Raji (cell line): Measurements from ENCODE around the gene PCDHGA4.

Experiments used
- POLR2A ChIP-seq: IDR thresholded peaks from 2 replicates; pipeline ENCODE4 v1.6.1; 2011; ENCODE audit warnings: low read depth, low read length, control low read depth; ENCODE audit not compliant: insufficient read depth

Gene PCDHGA4

DNA sequence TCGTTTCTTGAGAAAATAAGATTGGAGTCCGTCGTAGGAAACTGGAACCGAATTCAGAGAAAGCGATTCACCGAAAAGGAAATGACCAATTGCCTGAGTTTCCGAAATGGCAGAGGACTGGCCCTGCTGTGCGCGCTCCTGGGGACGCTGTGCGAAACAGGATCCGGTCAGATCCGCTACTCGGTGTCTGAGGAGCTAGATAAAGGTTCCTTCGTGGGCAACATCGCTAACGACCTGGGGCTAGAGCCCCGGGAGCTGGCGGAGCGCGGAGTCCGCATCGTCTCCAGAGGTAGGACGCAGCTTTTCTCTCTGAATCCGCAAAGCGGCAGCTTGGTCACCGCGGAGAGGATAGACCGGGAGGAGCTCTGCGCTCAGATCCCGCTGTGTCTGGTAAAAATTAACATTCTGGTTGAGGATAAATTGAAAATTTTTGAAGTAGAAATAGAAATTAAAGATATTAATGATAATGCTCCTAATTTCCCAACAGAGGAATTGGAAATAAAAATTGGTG lies 10.8 kb upstream of the PCDHGA4 start:
- TF ChIP-seq POLR2A, result no peak

DNA sequence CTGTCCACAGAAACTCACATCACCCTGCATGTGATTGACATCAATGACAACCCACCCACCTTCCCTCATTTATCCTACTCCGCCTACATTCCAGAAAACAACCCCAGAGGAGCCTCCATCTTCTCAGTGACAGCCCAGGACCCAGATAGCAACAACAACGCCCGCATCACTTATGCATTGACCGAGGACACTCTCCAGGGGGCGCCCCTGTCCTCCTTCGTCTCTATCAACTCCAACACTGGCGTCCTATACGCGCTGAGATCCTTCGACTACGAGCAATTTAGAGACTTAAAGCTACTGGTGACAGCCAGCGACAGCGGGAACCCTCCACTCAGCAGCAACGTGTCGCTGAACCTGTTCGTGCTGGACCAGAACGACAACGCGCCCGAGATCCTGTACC lies 9.5 kb upstream of the PCDHGA4 start:
- no peak for TF ChIP-seq POLR2A

DNA sequence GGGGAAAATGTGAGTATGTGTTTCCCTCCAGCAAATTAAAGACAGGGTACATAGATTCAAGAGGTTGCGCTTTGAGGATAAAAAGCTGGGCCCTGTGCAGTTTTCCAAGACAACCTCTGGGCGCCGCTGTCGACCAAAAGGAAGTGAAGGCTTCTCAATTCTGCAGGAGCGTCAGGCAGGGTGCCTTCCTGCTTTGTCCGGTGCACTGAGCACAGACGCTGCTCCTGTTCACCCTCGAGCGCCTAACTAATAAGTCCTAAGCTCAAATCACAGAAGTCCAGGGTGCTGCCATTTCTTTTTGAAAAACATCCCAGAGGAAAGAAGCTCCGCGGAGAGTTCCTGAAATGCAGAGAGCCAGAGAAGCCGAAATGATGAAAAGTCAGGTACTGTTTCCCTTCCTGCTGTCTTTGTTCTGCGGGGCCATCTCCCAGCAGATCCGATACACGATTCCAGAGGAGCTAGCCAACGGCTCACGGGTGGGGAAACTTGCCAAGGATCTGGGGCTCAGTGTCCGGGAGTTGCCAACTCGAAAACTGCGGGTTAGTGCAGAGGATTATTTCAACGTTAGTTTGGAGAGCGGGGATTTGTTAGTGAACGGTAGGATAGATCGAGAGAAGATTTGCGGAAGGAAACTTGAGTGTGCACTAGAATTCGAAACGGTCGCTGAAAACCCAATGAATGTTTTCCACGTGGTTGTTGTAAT lies 4.8 kb upstream of the PCDHGA4 start, which contains the start of gene PCDHGB1:
PCDHGB1 (plus strand) TSS at position 183 of the 703 bp plus-strand sequence; CDS start at position 345, 162 bp downstream.
- peak; percentile 47; the same call in 1 of the 2 replicates for TF ChIP-seq POLR2A

DNA sequence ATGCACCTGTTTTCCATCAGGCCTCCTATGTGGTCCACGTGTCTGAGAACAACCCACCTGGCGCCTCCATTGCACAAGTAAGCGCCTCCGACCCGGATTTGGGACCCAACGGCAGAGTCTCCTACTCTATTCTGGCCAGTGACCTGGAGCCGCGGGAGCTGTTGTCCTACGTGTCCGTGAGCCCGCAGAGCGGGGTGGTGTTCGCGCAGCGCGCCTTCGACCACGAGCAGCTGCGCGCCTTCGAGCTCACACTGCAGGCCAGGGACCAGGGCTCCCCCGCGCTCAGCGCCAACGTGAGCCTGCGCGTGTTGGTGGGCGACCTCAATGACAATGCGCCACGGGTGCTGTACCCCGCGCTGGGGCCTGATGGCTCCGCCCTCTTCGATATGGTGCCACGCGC lies 3.2 kb upstream of the PCDHGA4 start:
- no peak for TF ChIP-seq POLR2A

DNA sequence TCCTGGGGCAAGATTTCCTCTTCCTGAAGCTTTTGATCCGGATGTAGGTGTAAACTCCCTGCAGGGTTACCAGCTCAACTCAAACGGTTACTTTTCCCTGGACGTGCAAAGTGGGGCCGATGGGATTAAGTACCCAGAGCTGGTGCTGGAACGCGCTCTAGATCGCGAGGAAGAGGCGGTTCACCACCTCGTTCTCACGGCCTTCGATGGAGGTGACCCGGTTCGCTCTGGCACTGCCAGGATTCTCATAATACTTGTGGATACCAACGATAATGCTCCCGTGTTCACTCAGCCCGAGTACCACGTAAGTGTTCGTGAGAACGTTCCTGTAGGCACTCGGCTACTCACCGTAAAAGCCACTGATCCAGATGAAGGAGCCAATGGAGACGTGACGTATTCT lies 820 bp downstream of the PCDHGA4 start:
- no peak for TF ChIP-seq POLR2A

DNA sequence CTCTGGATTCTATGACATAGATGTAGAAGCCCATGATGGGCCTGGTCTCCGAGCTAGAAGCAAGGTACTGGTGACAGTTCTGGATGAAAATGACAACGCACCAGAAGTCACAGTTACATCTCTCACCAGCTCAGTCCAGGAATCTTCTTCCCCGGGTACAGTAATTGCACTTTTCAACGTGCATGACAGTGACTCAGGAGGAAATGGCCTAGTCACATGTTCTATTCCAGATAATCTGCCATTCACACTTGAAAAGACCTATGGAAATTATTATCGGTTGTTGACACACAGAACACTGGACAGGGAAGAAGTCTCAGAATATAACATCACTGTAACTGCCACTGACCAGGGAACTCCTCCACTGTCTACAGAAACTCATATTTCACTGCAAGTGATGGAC lies 1.3 kb downstream of the PCDHGA4 start:
- no peak for TF ChIP-seq POLR2A

DNA sequence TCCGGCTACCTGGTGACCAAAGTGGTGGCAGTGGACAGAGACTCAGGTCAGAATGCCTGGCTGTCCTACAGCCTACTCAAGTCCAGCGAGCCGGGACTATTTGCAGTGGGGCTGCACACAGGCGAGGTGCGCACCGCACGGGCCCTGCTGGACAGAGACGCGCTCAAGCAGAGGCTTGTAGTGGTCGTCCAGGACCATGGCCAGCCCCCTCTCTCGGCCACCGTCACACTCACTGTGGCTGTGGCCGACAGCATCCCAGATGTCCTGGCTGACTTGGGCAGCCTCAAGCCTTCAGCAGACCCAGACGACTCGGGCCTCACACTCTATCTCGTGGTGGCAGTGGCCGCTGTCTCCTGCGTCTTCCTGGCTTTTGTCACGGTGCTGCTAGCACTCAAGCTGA lies 2.1 kb downstream of the PCDHGA4 start:
- TF ChIP-seq POLR2A, result no peak

DNA sequence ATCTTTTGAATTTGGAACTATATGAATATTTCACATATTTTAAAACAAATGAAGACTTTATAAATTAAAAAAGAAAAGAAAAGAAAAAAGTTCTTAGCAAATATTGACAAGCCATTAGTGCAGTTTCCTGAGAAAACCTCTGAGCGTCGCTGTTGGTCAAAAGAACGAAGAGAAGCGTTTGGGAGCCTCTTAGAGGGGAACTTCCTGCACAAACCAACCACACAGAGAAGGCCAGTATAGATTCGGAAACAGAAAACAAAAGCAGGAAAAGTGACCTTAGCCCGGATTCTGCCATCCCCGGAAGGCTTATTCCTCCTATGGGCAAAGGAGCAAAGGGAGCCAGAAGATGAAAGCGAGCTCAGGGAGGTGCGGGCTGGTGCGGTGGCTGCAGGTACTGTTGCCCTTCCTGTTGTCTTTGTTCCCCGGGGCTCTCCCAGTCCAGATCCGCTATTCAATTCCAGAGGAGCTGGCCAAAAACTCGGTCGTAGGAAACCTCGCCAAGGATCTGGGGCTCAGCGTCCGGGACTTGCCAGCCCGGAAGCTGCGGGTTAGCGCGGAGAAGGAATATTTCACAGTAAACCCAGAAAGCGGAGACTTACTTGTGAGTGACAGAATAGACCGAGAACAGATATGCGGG lies 5.1 kb downstream of the PCDHGA4 start, which contains the start of gene PCDHGB2:
PCDHGB2 (plus strand) TSS at position 205 of the 637 bp plus-strand sequence; CDS start at position 347, 142 bp downstream.
- TF ChIP-seq POLR2A, result no peak

DNA sequence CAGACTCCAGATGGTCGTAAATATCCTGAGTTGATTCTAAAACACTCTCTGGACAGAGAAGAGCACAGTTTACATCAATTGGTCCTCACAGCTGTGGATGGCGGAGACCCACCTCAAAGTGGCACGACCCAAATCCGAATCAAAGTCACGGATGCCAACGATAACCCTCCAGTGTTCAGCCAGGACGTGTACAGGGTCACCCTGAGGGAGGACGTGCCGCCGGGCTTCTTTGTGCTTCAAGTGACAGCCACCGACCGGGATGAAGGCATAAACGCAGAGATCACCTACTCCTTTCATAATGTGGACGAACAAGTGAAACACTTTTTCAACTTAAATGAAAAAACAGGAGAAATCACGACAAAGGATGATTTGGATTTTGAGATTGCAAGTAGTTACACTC lies 5.9 kb downstream of the PCDHGA4 start:
- no peak for TF ChIP-seq POLR2A

DNA sequence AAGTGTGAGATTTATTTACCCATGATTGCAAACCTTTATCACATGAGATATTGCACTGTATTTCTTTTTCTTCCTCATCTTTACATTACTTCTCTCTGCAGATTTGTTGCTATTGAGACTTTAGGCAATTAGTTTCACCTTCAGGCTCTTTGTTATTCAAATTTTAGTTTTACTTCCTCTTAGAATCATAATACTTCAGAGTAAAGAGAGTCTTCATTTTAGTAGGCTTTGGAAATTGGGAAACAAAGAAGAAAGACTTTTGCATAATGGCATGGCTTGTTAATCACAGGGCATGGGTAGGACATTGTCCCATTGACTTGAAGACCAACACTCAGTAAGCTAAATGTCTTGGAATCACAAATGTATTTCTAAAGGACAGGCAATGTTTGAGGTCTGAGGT lies 7.9 kb downstream of the PCDHGA4 start:
- no peak for TF ChIP-seq POLR2A

DNA sequence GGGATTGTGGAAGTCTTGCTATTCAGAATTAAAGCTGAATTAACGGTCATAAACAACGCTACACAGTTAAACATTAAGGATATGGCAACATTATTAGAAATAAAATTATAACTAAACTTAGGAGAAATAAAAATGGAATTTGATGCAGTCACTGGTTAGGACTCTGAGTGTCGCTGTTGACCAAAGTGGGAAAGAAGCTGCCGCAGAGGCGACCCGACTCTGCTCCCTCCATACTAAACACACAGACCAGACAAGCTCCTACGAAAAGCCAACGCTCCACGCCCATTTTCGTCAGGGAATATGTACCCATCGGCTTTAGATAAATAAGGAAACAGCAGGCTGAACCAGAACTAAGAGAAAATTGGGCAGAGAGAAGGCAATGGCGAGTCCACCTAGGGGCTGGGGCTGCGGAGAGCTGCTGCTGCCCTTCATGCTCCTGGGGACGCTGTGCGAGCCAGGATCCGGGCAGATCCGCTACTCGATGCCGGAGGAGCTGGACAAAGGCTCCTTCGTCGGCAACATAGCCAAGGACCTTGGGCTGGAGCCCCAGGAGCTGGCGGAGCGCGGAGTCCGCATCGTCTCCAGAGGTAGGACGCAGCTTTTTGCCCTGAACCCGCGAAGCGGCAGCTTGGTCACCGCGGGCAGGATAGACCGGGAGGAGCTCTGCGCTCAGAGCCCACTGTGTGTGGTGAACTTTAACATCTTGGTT lies 9.3 kb downstream of the PCDHGA4 start, which contains the start of gene PCDHGA5:
PCDHGA5 (plus strand) TSS at position 211 of the 709 bp plus-strand sequence; CDS start at position 380, 169 bp downstream.
- no peak for TF ChIP-seq POLR2A

DNA sequence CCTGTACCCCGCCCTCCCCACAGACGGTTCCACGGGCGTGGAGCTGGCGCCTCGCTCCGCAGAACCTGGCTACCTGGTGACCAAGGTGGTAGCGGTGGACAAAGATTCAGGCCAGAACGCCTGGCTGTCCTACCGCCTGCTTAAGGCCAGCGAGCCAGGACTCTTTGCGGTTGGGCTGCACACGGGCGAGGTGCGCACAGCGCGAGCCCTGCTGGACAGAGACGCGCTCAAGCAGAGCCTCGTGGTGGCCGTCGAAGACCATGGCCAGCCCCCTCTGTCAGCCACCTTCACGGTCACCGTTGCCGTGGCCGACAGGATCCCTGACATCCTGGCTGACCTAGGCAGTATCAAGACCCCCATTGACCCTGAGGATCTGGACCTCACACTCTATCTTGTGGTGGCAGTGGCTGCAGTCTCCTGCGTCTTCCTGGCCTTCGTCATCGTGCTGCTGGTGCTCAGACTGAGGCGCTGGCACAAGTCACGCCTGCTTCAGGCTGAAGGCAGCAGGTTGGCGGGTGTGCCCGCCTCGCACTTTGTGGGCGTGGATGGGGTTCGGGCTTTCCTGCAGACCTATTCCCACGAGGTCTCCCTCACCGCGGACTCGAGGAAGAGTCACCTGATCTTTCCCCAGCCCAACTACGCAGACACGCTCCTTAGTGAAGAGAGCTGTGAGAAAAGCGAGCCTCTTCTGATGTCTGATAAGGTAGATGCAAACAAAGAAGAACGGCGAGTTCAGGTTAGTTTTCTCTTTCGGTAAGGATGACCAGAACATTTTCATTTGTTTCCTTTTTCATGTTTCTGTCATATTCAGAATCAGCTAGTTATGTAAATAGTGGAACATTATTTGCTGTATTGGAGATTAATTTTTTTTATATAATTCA lies 11.4 kb downstream of the PCDHGA4 start:
- TF ChIP-seq POLR2A, result no peak

DNA sequence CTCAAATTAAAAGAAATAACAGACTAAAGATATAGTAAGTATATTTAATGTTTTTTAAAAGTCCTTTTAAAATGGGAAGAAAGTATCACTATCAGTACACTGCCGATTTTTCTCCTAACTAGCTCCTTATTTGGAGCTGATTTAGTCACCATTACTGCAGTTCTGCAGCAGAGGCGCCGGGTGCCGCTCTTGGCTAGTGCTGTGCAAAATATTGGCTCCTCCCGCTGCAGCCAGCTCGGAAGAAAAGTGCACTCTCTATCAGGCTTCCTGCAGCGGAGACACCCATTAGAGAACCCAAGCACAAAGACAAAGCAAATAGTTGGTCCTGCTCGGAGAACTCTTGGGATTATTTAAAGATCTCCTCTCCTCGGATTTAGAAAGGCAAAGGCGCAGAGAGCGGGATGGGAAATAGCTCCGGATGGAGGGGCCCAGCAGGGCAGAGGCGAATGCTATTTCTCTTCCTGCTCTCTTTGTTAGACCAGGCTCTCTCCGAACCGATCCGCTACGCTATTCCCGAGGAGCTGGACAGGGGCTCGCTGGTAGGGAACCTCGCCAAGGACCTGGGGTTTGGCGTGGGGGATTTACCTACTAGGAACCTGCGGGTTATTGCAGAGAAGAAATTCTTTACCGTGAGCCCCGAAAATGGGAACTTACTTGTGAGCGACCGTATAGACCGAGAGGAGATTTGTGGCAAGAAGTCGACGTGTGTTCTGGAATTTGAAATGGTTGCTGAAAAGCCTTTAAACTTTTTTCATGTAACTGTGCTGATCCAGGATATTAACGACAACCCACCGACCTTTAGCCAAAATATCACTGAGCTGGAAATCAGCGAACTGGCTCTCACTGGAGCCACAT lies 15.4 kb downstream of the PCDHGA4 start, which contains the start of gene PCDHGB3:
PCDHGB3 (plus strand) TSS at position 249 of the 855 bp plus-strand sequence; CDS start at position 402, 153 bp downstream.
- TF ChIP-seq POLR2A, result no peak

DNA sequence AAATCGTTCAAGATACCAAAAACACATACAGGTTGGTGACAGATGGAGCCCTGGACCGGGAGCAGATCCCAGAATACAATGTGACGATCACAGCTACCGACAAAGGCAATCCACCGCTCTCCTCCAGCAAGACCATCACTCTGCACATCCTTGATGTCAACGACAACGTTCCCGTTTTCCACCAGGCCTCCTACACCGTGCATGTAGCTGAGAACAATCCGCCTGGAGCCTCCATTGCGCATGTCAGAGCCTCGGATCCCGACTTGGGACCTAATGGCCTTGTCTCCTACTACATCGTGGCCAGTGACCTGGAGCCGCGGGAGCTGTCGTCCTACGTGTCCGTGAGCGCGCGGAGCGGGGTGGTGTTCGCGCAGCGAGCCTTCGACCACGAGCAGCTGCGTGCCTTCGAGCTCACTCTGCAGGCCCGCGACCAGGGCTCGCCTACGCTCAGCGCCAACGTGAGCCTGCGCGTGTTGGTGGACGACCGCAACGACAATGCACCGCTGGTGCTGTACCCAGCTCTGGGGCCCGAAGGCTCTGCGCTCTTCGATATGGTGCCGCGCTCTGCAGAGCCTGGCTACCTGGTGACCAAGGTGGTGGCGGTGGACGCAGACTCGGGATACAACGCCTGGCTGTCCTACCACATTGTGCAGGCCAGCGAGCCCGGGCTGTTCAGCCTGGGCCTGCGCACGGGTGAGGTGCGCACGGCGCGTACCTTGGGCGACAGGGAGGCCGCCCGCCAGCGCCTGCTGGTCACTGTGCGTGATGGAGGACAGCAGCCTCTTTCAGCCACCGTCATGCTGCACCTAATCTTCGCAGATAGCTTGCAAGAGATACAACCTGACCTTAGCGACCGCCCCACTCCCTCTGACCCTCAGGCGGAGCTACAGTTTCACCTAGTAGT lies 17.0 kb downstream of the PCDHGA4 start:
- TF ChIP-seq POLR2A, result no peak
